Mesodermal cell (in vitro differentiated cells): Measurements from ENCODE around the gene RAB3GAP1.
"Not testable (repeated sequence)": the region's sequence is repeated elsewhere in the genome, so short reads cannot be mapped to it uniquely, and the experiment has no call there.

Source experiments
- H3K27ac ChIP-seq: 2 replicates; pipeline ENCODE4 v1.7.0; 2013; ENCODE audit warnings: mild to moderate bottlenecking, low read depth, low read length, moderate library complexity; ENCODE audit not compliant: severe bottlenecking
- H3K36me3 ChIP-seq: 2 replicates; pipeline ENCODE4 v1.7.1; 2013; ENCODE audit warnings: mild to moderate bottlenecking, low read length, moderate library complexity; ENCODE audit not compliant: control insufficient read depth, insufficient read depth
- H3K4me1 ChIP-seq: one replicate; pipeline ENCODE4 v1.7.1; 2013; ENCODE audit warnings: mild to moderate bottlenecking, low read length; ENCODE audit not compliant: insufficient read depth, control insufficient read depth, poor library complexity, severe bottlenecking
- H3K4me3 ChIP-seq: 2 replicates; pipeline ENCODE4 v1.7.0; 2013; ENCODE audit warnings: low read length, control low read depth, mild to moderate bottlenecking; ENCODE audit not compliant: insufficient read depth, poor library complexity, severe bottlenecking; ENCODE audit errors: extremely low read depth
- H3K9me3 ChIP-seq: 2 replicates; pipeline ENCODE4 v1.7.1; 2013; ENCODE audit warnings: mild to moderate bottlenecking, low read length, moderate library complexity; ENCODE audit not compliant: control insufficient read depth
- WGBS, 2 experiments: methylation state at CpG; one replicate each; pipeline ENCODE4 v1.1.5; 2013; ENCODE audit warnings: missing lambda C conversion rate in 2 of 2; ENCODE audit not compliant: insufficient coverage in 2 of 2; 5-methylcytosine and 5-hydroxymethylcytosine counted together

The RAB3GAP1 gene

GRCh38 chr2:135089597-135089996 lies 37.5 kb downstream of the RAB3GAP1 start:
- not testable (repeated sequence) for H3K4me3 ChIP-seq, H3K4me1 ChIP-seq, H3K9me3 ChIP-seq, H3K27ac ChIP-seq
- WGBS, 2 experiments = 94 to 100% methylated on average over 3 of the region's 4 CpGs
- H3K36me3 ChIP-seq = peaks cover 24% of the 10 kb centered on the region

GRCh38 chr2:135091681-135092080 lies 39.6 kb downstream of the RAB3GAP1 start:
- no peak overlapping the region for H3K4me3 ChIP-seq
- no peaks in the 10 kb centered on the region for H3K9me3 ChIP-seq
- peaks cover 35% of the 10 kb centered on the region for H3K36me3 ChIP-seq
- H3K4me1 ChIP-seq = no peaks in the 10 kb centered on the region
- no peak overlapping the region for H3K27ac ChIP-seq
- WGBS, 2 experiments = no CpG with 5 or more reads among the region's 1 CpG

GRCh38 chr2:135093193-135093592 lies 41.1 kb downstream of the RAB3GAP1 start:
- Histone ChIP-seq H3K4me3 (no peak overlapping the region), H3K9me3 (no peaks in the 10 kb centered on the region), H3K27ac (no peak overlapping the region), H3K4me1 (no peaks in the 10 kb centered on the region), H3K36me3 (peaks cover 32% of the 10 kb centered on the region)

- Histone ChIP-seq H3K9me3 (no peaks in the 10 kb centered on the region), H3K4me3 (no peak overlapping the region), H3K27ac (no peak overlapping the region), H3K4me1 (no peaks in the 10 kb centered on the region), H3K36me3 (peaks cover 28% of the 10 kb centered on the region)
- 100% methylated on average over 1 of the region's 3 CpGs; no CpG with 5 or more reads in 1 of the 2 experiments for WGBS, 2 experiments
These were observed 41.7 kb downstream of the RAB3GAP1 start for GRCh38 chr2:135093670-135094330.

- no peaks in the 10 kb centered on the region for H3K4me1 ChIP-seq
- no peak overlapping the region for H3K27ac ChIP-seq
- no peak overlapping the region for H3K4me3 ChIP-seq
- no peaks in the 10 kb centered on the region for H3K9me3 ChIP-seq
- H3K36me3 ChIP-seq = peaks cover 28% of the 10 kb centered on the region
- 100% methylated on average over 1 to 2 of the region's 2 CpGs for WGBS, 2 experiments
These were observed 42.4 kb downstream of the RAB3GAP1 start for GRCh38 chr2:135094508-135094907.

- Histone ChIP-seq H3K4me1 (no peaks in the 10 kb centered on the region), H3K36me3 (peaks cover 30% of the 10 kb centered on the region), H3K27ac (no peak overlapping the region), H3K9me3 (no peaks in the 10 kb centered on the region), H3K4me3 (no peak overlapping the region)
- WGBS, 2 experiments = no CpG with 5 or more reads among the region's 3 CpGs
These were observed 43.5 kb downstream of the RAB3GAP1 start for GRCh38 chr2:135095591-135095990.

DNA sequence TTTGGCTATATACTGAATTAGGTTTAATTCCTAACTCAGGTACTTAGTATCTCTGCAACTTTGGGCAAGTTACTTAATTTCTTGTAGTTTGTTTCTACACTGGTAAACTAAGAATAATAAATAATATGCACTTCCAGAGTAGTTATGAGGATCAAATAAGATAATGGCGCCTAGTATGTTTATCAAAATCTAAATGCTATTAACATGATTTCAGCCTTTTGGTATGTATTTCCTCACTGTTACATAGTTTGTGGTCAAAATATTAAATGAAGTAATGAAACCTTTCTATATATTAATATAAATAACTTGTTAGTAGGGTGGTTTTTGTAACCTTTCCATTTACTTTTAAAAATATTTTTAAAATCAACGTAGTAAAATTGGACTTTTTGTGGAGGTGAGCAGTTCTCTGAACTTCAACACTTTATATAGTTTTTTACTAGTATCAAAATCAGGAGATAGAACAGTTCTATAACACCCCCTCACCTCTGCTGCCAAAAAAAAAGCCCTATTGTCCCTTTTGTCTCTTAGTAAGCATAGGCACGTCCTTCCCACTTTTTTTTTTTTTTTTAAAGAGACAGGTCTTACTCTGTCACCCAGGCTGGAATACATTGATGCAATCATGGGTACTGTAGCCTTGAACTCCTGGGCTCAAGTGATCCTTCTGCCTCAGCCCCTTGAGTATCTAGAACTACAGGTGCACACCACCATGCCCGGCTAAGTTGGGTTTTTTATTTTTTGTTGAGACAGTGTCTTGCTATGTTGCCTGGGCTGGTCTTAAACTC lies 44.8 kb downstream of the RAB3GAP1 start:
- 44 to 57% methylated on average over 1 of the region's 4 CpGs for WGBS, 2 experiments

DNA sequence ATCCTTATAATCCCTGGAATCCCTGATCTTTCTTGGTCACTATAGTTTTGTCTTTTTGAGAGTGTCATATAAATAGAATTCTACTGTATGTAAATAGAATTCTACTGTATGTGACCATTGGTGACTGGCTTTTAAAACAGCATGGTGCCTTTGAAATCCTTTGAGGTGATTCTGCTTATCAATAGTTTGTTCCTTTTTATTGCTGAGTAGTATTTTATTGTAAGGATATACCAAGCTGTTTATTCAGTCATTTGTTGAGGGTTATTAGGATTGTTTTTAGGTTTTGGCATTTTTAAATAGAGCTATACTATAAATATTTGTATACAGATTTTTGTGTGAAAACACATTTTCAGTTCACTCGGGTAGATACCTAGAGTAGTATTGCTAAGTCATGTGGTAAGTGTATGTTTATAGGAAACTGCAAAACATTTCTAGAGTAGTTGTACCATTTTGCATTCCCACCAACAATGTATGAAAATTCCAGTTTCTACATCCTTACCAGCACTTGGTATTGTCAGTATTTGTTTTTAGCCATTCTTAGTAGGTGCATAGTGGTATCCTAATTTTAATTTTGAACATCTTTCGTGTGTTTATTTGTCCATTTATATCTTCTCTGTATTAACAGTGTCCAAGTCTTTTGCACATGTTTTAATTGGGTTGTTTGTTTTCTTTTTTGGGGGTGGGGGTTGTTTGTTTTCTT lies 45.6 kb downstream of the RAB3GAP1 start:
- Histone ChIP-seq H3K9me3 (no peaks in the 10 kb centered on the region), H3K36me3 (peaks cover 36% of the 10 kb centered on the region), H3K27ac (no peak overlapping the region), H3K4me3 (no peak overlapping the region), H3K4me1 (no peaks in the 10 kb centered on the region)
- WGBS, 2 experiments = 80% methylated on average over 1 of the region's 2 CpGs; no CpG with 5 or more reads in 1 of the 2 experiments

More for the DNA sequence above, 44.8 kb downstream of the RAB3GAP1 start:
- no peaks in the 10 kb centered on the region for H3K4me1 ChIP-seq
- H3K4me3 ChIP-seq = no peak overlapping the region
- H3K27ac ChIP-seq = no peak overlapping the region
- no peaks in the 10 kb centered on the region for H3K9me3 ChIP-seq
- peaks cover 33% of the 10 kb centered on the region for H3K36me3 ChIP-seq

DNA sequence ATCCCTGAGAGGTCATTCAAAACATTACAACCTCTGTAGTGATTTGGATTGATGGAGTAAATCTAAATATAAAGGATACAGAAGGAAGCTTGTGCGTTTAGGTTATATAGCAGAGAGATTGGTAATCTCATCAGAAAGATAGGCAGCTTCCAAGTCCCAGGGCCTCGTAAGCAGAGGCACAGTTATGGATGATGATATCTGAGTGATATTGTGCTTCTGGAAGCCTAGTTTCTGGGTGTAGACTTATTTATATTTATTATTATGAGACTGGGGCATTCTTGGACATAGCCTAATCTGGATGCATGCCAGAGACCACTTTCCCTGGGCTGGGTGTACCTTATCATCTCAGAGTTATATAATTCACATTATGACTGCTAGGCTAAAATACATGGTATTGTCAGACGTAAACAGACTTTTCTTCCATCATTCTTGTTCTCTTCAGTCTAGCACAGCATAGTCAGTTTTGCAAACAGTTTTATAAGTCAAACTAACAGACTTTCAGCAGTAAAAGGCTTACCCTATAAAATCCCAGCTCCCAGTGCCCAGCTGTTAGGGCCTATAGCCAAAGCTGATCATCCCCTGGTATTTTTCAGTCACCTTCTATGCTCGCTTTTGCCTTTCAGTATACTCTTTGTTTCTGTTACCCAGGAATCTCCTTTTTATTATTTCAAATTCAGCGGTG lies 47.9 kb downstream of the RAB3GAP1 start:
- H3K4me3 ChIP-seq = no peak overlapping the region
- no peak overlapping the region for H3K27ac ChIP-seq
- peaks cover 8% of the 10 kb centered on the region for H3K9me3 ChIP-seq
- H3K4me1 ChIP-seq = no peaks in the 10 kb centered on the region
- H3K36me3 ChIP-seq = peaks cover 38% of the 10 kb centered on the region
- 91 to 100% methylated on average over 3 to 4 of the region's 5 CpGs for WGBS, 2 experiments

DNA sequence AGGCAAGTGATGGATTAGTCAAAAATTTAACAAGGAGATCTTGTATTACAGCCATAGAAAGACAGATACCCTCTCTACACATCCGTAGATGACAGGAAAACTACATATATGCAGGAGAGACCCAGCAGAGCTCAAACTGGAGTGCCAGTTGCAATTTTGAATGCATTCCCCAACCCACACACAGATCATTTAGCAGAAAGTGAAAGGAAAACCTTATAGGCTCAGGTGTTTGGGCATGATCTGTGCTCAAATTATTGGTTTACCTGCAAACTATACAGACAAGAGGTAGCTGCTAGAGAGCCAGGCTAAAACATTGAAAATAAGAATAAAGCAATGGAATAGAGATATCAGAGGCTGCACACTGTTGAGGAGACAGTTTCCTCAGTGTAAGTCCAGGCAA lies 51.8 kb downstream of the RAB3GAP1 start:
- Histone ChIP-seq H3K9me3 (peaks cover 8% of the 10 kb centered on the region), H3K4me1 (no peaks in the 10 kb centered on the region), H3K36me3 (peaks cover 35% of the 10 kb centered on the region), H3K4me3 (no peak overlapping the region), H3K27ac (no peak overlapping the region)
- WGBS, 2 experiments = 100% methylated on average over 1 of the region's 1 CpG; no CpG with 5 or more reads in 1 of the 2 experiments
